HG02970 (cell line): Measurements from ENCODE around the gene SLBP.
A peak's percentile ranks its signal among the peaks of the same experiment; 100 is the strongest.

ENCODE experiments used
- ATAC-seq: cut with Tn5 transposase; IDR thresholded peaks from one replicate; pipeline ENCODE4 v1.9.1; 2021; ENCODE audit warnings: mild to moderate bottlenecking, moderate library complexity, moderate number of reproducible peaks; ENCODE audit not compliant: unreplicated experiment, low FRiP score

Gene SLBP

DNA sequence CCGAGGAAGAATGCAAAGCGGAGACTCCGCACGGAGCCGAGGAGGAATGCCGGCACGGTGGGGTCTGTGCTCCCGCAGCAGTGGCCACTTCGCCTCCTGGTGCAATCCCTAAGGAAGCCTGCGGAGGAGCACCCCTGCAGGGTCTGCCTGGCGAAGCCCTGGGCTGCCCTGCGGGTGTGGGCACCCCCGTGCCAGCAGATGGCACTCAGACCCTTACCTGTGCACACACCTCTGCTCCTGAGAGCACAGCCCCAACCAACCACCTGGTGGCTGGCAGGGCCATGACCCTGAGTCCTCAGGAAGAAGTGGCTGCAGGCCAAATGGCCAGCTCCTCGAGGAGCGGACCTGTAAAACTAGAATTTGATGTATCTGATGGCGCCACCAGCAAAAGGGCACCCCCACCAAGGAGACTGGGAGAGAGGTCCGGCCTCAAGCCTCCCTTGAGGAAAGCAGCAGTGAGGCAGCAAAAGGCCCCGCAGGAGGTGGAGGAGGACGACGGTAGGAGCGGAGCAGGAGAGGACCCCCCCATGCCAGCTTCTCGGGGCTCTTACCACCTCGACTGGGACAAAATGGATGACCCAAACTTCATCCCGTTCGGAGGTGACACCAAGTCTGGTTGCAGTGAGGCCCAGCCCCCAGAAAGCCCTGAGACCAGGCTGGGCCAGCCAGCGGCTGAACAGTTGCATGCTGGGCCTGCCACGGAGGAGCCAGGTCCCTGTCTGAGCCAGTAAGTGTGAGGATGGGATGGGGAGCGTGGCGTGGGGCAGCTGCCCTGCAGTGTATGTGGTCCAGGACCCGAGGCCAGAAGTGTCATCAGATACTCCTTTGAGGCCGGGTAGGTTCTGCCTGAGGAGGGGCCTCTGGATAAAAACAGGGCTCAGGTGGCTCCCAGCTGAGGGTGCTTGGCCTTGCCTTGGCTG, 16.2 kb upstream of the SLBP start:
- no peak for ATAC-seq

DNA sequence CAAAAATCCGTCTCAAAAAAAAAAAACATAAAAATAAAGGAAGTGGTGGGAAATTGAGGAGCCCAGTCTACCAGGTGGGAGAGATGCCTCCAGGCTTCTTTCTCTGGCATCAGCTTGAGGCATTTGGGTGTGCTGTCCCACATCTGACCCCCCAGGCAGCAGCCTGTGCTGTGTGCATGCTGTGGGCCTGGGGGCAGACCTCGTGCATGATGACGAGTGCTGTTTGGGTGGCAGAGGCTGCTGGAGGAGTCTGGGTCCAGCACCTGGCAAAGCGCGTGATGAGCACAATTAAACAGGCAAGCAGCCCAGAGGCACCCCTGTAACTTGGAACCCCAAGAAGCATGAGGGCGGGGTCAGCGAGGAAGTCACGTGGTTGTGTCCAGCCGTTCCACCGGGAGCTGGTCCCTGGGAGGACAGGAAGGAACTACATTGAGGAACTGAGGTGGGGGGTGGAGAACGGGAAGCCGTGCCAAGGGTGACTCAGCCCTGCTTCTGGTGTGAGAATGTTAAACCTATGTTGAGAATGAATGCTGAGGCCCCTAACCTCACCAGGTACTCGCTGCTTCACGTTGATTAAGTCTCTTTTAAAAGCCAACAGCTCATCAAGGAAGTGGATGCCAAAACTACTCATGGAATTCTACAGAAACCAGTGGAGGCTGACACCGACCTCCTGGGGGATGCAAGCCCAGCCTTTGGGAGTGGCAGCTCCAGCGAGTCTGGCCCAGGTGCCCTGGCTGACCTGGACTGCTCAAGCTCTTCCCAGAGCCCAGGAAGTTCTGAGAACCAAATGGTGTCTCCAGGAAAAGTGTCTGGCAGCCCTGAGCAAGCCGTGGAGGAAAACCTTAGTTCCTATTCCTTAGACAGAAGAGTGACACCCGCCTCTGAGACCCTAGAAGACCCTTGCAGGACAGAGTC, 15.3 kb upstream of the SLBP start:
- ATAC-seq: no peak

GRCh38 chr4:1726146-1726934, 14.2 kb upstream of the SLBP start:
- no peak for ATAC-seq

DNA sequence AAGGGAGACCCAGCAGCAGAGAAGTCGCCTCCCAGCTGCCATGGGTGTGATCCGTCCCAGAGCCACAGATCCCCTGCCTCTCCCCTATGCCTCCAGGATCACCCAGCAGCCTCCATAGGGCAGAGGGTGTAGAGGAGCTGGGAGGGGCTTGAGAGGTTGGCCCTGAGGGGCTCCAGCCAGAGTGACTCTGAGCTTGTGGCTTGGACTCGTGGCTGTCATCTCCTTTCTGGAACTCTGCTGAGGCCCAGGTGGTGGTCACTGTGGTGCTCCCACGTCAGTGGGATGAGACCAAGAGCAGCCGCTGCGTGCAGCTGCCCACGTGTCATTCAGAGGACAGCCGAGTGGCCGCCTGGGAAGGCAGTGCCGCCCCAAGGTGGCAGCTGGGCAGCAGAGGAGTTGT, 13.4 kb upstream of the SLBP start:
- no peak for ATAC-seq

- ATAC-seq: no peak
These were observed 11.1 kb upstream of the SLBP start for GRCh38 chr4:1723131-1723801.

DNA sequence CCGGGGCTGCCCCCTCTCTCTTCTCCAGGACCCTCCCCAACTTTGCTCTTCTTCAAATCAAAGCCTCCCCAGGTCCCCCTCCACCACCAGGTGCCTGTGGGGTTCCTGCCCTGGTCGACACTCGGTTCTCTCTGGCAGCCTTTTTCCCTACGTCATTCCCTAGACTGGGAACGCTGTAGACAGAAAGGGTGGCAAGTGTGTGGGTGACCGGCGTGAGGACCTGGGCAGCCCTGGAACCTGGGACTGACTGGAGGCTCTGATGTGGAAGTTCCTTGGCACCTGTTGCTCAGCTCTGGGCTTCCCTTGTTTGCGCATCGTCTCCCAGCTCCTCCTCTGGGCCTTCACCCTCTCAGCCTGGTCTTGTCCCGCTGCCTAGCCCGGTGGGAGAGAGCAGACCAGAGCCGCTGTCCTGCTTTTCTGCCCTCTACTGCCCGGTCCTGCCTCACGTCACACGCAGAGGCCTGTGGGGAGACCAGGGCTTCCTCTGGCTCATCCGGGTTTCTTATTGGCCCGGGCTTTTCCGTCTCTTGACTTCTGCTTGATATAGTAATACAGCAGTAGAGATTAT, 10.5 kb upstream of the SLBP start:
- no peak for ATAC-seq

- no peak for ATAC-seq
These were observed 9.8 kb upstream of the SLBP start for GRCh38 chr4:1721666-1722550.

DNA sequence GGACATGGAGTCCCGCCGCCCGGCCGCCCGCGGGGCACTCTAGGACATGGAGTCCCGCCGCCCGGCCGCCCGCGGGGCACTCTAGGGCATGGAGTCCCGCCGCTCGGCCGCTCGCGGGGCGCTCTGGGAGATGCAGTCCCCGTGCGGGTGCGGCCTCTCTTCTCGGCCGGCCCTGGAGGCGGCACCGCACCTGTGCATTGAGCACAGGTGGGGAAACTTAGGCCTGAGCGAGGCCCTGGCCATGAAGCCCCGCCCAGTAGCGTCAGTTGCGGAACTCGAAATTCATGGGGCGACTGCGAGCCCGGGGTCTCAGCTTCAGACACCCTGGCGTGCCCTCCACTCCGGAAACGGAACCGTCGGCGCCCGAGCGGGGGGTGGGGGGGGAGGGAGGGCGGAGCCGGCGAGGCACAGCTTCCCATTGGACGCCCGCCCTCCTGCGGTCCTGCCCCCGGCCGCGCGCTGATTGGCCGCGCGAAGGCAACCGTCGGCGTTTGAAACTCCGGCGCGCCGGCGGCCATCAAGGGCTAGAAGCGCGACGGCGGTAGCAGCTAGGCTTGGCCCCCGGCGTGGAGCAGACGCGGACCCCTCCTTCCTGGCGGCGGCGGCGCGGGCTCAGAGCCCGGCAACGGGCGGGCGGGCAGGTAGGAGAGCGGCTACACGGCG, 9.0 kb upstream of the SLBP start, which contains the start of the genes TACC3 and TMEM129:
Gene TACC3 (plus strand): TSS at position 519 of the 663 bp plus-strand sequence. CDS start 1,901 bp downstream, outside the sequence.
Gene TMEM129 (minus strand): TSS at position 321 of the 663 bp plus-strand sequence. CDS start 486 bp downstream, outside the sequence.
- peak; percentile 72 for ATAC-seq

DNA sequence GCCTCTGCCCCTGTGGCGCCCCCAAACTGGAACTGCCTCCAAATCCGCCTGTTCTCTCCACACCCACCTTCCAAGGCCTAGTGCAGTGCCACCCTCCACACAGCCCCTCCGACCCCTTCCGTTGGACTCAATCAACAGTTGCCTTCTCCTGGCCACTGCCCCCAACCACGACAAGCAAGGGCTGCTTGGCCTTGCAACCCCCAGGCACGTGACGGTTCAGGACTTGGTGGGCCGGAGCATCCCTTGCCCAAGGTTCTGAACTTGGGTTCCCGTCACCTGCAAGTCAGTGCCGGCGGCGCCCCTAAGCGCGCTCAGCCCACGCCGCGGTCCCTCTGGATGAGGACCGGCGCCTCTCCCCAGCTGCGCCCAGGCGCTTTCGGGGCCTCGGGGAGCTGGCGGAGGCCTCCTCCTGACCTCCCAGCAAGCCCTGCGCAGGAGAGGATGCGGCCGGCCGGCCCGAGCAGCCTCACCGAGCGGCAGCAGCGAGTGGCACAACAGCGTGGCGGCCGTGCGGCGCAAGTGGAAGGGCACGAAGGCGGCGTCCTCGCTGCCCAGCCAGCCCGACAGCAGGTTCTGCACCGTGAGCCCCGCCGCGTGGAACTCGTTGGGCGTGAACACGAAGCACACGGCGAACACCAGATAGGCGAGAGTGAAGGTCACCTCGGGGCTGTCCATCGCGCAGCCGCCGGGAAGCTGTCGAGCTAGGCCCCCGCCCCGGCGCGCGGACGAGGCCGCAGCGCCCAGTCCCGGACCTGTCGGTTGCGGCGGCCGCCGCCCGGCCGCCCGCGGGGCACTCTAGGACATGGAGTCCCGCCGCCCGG, 8.3 kb upstream of the SLBP start:
- peak; percentile 0 for ATAC-seq

DNA sequence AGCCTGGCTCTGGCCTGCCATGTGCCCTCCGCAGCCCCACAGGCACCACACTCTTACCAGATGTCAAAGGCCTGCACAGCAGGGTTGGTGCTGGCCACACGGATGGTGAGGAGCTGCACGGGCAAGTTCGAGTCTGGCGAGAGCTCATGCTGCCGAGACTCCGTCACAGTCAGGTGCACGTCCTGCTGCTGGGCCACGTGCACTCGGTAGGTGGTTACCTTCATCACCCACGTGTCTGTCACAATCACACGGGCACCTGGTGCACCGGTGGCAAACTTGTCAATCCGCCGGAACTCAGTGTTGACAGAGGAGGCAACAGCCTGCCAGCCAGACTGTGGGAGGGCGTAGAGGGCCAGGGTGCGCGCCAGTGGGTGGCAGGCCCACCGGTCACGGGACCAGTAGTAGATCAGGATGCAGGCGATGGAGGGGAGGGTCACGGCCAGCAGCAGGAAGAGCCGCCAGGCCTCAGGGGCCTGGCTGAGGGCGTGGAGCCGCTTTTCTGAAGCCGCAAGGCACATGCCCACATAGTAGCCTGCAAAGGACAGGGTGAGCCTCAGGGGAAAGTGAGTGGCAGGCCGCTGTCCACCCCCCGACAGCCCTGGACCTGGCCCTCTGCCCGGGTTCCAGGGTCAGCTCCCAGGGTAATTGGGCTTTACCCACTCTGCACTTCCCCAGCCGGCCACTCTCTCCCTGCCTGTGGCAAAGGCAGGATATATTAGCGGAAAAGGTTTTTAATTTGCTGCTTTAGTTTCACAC, 6.2 kb upstream of the SLBP start:
- ATAC-seq: no peak

DNA sequence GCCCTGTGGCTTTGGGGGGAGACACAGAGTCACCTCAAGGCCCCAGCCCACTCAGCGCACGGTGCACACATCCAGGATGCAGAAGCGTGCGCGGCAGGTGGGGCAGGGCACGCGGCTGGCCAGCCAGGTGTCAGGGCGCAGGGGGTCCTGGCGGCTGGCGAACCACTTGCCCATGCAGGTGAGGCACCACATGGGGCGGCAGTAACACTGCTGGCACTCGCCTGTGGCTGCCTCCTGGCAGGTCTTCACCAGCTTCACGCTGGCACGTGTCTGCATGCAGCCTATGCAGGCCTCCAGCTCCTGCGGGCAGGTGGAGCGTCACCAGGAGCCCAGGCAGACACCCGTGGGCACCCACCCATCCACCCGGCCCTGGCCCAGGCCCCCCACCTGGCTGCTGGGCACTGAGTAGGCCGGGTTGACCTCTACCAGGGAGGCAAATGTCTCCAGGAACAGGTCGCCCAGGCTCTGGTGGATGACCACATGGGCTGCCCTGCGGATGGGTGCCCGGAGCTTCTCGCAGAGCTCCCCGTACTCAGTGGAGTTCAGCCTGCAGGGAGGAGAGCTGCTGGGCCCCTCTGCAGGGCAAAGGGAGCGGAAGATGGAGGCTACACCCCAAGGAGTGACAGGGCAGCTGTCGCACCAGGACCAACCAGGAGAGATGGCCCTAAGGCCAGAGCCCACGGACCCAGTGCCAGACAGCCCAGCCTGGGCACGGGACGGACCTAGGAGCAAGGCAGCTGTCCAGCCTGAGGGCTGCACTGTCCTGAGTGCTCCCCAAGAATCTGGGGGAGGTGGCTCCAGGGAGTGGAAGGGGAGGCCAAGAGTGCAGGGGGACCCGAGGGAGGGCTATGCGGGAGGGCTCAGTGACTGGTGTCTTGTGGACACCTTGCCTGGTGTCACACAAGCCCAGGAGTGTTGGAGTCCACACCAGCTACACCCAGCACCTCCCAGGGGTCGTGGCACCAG, 5.3 kb upstream of the SLBP start:
- no peak for ATAC-seq

DNA sequence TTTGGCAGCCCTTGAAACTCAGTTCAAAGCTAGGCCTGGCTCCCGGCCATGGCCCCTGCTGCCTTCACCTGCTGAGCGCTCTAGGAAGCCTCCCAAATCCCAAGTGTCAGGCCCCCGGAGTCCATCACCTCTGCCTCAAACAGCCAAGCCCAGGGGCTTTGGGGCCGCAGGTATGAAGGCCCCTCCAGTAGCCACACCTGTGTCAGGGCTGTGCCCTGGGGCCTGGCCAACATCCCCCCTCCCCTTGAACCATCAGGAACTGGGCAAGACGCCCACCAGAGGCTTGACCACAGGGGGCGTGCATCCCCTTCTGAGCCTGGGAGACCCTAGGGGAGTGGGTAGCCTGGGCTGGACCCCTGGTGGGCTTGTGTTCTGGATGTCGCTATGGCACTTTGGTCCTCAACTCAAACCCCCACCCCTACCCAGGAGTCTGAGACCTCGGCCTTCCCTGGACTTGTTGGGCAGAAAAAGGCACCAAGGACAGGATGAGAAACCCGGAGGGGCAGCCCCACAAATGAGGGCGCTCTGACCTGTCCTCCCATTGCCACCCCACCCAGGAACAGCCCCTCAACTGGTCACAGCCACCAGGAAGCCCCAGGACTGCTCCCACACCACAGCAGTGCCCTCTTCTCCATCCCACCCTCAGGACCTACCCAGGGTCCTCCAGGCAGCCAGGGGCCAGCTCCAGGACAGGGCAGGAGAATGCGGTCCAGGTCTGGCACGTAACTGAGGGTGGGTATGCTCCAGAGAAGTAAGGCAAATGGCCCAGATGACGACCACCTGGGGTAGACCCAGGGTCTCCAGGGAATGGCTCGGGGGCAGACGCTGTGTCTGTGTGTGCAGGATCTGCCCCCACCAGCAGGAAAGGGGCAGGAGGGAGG, 4.2 kb upstream of the SLBP start:
- no peak for ATAC-seq

DNA sequence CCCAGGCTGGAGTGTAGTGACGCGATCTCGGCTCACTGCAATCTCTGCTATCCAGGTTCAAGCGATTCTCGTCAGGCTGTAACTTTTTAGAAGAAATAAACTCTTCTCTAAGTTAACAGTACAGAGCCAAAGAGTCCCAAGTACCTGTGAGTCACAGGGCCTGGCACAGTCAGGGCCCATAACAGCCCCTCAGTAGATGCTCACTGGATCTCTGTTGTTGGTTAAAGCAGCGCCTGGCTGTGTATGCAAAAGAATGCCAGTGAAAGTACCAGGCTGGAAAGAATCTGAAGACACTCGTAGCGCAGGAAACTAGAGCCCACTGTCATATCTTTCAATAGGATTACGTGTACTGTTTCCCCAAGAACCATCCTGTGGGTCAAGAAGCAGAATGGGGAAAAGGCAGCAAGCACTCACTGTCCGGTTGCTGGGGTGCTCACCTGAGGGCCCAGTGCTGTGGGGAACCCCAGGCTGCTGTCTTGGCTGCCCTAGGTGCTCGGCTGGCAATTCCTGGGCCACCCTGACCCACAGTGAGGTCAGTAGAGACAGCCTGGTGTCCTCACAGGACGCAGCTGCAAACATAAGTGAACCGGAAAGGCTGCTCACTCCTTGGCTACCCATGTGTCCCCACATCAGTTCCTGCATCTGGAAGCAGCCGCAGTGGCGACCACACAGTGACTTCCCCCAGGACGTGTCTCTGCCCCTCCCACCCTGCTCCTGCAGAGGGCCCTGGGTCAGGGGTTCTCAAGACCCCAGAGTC, 3.1 kb upstream of the SLBP start:
- no peak for ATAC-seq
